ENCODE measurements around the gene LACTB. TPM values are rescaled to one million over a fixed set of nuclear protein-coding genes. Genes with fewer than 3 reads are reported as not detected.

The LACTB gene
- total and polyA plus RNA-seq, 12 donors = 11.6 to 32.2 (median 24.3) TPM

DNA sequence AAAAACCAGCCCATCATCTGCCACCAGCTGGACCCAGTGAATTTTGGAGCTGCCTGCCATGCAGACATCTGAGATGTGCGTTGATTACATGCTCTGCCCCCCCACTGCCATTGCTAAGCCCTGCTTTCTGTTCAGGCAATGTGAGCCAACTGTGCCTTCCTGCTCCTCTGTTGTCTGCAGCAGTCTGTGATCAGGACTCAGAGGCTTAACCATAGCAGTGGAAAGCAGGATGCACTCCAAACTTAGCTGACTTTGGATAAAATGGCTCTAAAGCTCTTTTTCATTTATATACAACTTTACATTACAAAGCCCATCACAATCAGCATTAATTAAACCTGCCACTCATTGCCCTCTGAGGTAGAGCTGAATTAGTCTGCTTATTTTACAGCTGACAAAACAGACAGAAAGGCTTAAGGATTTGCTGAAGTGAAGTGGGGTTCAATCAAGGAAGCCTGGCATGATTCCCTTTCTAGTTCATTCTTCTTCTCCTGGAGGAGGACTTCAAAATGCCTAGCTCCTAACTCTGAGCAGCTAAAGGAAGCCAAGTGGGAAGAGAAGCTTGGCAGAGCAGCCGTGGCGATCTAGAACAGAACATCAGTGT, 51.3 kb downstream of the LACTB start:
- Histone ChIP-seq H3K4me3 (no peak overlapping the region), H3K27me3 (no peaks in the 10 kb centered on the region), H3K36me3 (no peaks in the 10 kb centered on the region), H3K9me3 (no peaks in the 10 kb centered on the region), H3K4me1 (peaks cover 0 to 5% (median 0%) of the 10 kb centered on the region in 9 donors), H3K27ac (no peak overlapping the region)
- TF ChIP-seq, protein P1, sequence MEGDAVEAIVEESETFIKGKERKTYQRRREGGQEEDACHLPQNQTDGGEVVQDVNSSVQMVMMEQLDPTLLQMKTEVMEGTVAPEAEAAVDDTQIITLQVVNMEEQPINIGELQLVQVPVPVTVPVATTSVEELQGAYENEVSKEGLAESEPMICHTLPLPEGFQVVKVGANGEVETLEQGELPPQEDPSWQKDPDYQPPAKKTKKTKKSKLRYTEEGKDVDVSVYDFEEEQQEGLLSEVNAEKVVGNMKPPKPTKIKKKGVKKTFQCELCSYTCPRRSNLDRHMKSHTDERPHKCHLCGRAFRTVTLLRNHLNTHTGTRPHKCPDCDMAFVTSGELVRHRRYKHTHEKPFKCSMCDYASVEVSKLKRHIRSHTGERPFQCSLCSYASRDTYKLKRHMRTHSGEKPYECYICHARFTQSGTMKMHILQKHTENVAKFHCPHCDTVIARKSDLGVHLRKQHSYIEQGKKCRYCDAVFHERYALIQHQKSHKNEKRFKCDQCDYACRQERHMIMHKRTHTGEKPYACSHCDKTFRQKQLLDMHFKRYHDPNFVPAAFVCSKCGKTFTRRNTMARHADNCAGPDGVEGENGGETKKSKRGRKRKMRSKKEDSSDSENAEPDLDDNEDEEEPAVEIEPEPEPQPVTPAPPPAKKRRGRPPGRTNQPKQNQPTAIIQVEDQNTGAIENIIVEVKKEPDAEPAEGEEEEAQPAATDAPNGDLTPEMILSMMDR (IDR thresholded peaks at IDR 0.05) = no peak
- DNase-seq (no peak), ATAC-seq (no peak)
- 84 to 89% methylated on average over 3 of the region's 3 CpGs for WGBS, 2 donors
- intact Hi-C loops (cut with DNase I) = loop anchor here in 1 of 10 donors (10.0 kb wide), 1 partner anchor 102 kb away; the partner anchor contains the start of gene APH1B

DNA sequence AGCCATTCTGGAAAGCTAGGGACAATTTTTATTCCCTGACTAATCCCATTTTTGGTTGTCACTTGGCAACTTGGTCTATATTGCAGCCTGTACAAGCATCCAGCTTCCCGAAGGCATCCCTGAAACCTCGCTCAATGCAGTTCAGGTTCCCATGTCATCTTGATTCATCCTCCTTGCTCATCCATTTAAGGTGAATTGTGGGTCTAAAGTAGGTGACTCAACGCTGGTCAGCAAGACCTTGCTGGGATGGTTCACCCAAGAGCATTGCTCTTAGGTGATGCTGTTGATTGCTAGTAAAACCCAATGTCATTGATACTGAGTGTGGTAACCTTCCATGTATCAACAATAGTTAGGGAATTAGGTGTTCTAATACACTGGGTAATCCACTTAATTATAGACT, 54.6 kb downstream of the LACTB start:
- DNase-seq = no peak
- Histone ChIP-seq H3K36me3 (no peaks in the 10 kb centered on the region), H3K4me1 (peaks cover 0 to 5% (median 0%) of the 10 kb centered on the region in 9 donors), H3K27ac (no peak overlapping the region), H3K9me3 (no peaks in the 10 kb centered on the region), H3K4me3 (no peak overlapping the region), H3K27me3 (no peaks in the 10 kb centered on the region)
- ATAC-seq = no peak
- TF ChIP-seq, protein P1 (IDR thresholded peaks at IDR 0.05) = no peak
- intact Hi-C loops (cut with DNase I) = loop anchor here in 1 of 10 donors (10.0 kb wide), 1 partner anchor 98 kb away; the partner anchor contains the start of gene APH1B
- WGBS, 2 donors = 93 to 99% methylated on average over 3 of the region's 3 CpGs

DNA sequence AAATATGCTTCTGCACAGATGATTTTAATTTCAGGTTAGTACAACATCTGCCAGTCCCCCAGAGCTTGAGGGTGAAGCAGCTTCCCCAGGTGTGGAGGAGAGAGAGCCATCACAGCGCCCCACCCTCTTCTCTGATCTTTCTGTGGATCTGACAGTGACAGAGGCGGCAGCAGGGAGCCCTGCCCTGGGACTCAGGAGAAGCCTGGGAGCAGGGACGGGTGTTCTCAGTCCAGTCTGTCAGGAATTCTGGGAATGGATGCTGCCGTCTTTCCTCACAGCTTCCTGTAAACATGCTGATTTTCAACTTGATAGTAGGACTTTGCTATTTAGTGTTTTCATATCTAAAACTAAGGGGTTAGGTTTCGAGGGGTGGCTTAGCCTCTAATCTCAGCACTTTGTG, 56.4 kb downstream of the LACTB start:
- TF ChIP-seq, protein P1 (IDR thresholded peaks at IDR 0.05) = no peak
- ATAC-seq (no peak), DNase-seq (no peak)
- Histone ChIP-seq H3K4me1 (peaks cover 0 to 5% (median 0%) of the 10 kb centered on the region in 9 donors), H3K9me3 (no peaks in the 10 kb centered on the region), H3K36me3 (no peaks in the 10 kb centered on the region), H3K27ac (no peak overlapping the region), H3K4me3 (no peak overlapping the region), H3K27me3 (no peaks in the 10 kb centered on the region)
- intact Hi-C loops (cut with DNase I) = loop anchor here in 1 of 10 donors (10.0 kb wide), 1 partner anchor 97 kb away; the partner anchor contains the start of gene APH1B
- WGBS, 2 donors = 48 to 63% methylated on average over 5 of the region's 5 CpGs

DNA sequence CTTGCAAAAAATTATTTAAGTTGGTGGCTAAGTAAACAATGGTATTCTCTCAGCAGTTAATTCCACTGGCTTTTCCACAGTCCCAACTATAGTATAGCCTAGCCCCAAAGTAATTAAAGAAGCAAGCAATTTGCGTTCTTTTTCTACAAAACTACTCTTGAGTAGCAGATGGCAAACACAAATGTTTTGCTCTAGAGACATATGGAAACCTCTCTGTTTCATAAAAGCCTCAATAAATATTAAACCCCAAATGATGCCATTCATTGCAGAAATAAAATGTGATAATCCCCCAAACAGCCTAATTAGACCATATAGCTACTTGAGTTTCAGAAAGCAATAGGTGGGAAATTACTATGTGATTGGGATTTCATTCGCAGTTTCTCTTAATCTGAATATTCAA, 59.1 kb downstream of the LACTB start:
- intact Hi-C loops (cut with DNase I) = loop anchor here in 1 of 10 donors (10.0 kb wide), 1 partner anchor 94 kb away; the partner anchor contains the start of gene APH1B
- WGBS, 2 donors = 97 to 98% methylated on average over 2 of the region's 2 CpGs
- no peak for ATAC-seq
- DNase-seq = no peak
- no peaks in the 10 kb centered on the region for H3K36me3 ChIP-seq
- H3K27me3 ChIP-seq = no peaks in the 10 kb centered on the region
- H3K4me3 ChIP-seq = no peak overlapping the region
- H3K27ac ChIP-seq = no peak overlapping the region
- no peaks in the 10 kb centered on the region for H3K9me3 ChIP-seq
- TF ChIP-seq, protein P1 (IDR thresholded peaks at IDR 0.05) = no peak
- H3K4me1 ChIP-seq = peaks cover 0 to 5% (median 0%) of the 10 kb centered on the region in 9 donors
